Measurements from ENCODE around the gene SYNRG. TPM values are rescaled to one million over a fixed set of nuclear protein-coding genes. Genes with fewer than 3 reads are reported as not detected.

Gene SYNRG
- total RNA-seq, 1 experiment from 2014 or later, result 40.5 TPM

DNA sequence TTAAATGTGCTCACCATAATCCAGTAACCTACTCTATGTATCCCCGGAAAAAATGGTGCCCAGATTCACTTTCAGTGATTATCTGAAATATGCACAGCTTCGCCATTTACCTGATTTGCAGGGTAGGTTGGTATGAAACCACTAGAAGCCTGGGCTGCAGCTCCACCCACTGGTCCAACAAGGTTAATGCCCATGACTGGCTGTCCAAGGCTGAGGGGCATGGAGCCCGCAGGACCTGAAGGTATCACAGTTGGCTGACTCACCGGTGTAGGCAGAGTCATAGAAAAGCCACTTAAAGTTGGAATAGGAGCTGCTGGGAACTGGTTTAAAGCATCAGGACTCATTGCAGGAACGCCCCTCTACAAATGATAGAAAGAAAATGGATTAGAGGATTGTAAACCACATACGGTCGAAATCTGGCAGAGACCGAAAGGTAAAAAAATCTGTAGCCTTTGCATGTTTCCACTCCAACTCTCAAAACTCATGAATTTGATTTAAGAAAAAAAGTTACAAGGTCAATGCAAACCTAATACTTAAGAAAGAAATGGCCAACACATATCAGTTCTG, 38.6 kb downstream of the SYNRG start:
- intact Hi-C loops (cut with micrococcal nuclease; ENCODE audit: unreplicated experiment), result loop anchor here (1.0 kb wide), 1 partner anchor 43 kb away; no protein-coding TSS in a partner anchor
- no peaks in the 10 kb centered on the region for H3K9me3 ChIP-seq
- no peaks in the 10 kb centered on the region for H3K36me3 ChIP-seq (ENCODE audit: control insufficient read depth, insufficient read depth, low read length)
- Mint-ChIP-seq H3K36me3 (ENCODE audit: insufficient read depth, unreplicated experiment) (peaks cover 64% of the 10 kb centered on the region), H3K27ac (ENCODE audit: unreplicated experiment) (no peak overlapping the region), H3K27me3 (ENCODE audit: insufficient read depth, unreplicated experiment) (no peaks in the 10 kb centered on the region), H3K4me1 (ENCODE audit: low read depth, unreplicated experiment) (no peaks in the 10 kb centered on the region), H3K4me3 (ENCODE audit: unreplicated experiment) (no peak overlapping the region), H3K9me3 (ENCODE audit: unreplicated experiment) (no peaks in the 10 kb centered on the region)
- DNase-seq, result peak; percentile 71 to 72
- ChIA-PET POLR2A (no interaction called here), CTCF (interaction anchor here (0.5 to 2.2 kb wide), 3 partner anchors 23 to 79 kb away, joined by 4 to 25 read pairs (median 4); no protein-coding TSS in a partner anchor)
- H3K27me3 ChIP-seq (replicated peaks; ENCODE audit: control insufficient read depth, insufficient read depth, low read length), result no peaks in the 10 kb centered on the region
- TF ChIP-seq, protein P1, sequence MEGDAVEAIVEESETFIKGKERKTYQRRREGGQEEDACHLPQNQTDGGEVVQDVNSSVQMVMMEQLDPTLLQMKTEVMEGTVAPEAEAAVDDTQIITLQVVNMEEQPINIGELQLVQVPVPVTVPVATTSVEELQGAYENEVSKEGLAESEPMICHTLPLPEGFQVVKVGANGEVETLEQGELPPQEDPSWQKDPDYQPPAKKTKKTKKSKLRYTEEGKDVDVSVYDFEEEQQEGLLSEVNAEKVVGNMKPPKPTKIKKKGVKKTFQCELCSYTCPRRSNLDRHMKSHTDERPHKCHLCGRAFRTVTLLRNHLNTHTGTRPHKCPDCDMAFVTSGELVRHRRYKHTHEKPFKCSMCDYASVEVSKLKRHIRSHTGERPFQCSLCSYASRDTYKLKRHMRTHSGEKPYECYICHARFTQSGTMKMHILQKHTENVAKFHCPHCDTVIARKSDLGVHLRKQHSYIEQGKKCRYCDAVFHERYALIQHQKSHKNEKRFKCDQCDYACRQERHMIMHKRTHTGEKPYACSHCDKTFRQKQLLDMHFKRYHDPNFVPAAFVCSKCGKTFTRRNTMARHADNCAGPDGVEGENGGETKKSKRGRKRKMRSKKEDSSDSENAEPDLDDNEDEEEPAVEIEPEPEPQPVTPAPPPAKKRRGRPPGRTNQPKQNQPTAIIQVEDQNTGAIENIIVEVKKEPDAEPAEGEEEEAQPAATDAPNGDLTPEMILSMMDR (IDR thresholded peaks at IDR 0.05; ENCODE audit: insufficient read depth in 1 of 2, low read depth in 1 of 2, low read length in 1 of 2, severe bottlenecking in 1 of 2, unreplicated experiment in 1 of 2), result peak; percentile 40 to 72
- no peaks in the 10 kb centered on the region for H3K4me1 ChIP-seq
- no peak overlapping the region for H3K4me3 ChIP-seq (ENCODE audit: low read depth, low read length)
- BruUV-seq (replicated peaks), result no TSS peak

DNA sequence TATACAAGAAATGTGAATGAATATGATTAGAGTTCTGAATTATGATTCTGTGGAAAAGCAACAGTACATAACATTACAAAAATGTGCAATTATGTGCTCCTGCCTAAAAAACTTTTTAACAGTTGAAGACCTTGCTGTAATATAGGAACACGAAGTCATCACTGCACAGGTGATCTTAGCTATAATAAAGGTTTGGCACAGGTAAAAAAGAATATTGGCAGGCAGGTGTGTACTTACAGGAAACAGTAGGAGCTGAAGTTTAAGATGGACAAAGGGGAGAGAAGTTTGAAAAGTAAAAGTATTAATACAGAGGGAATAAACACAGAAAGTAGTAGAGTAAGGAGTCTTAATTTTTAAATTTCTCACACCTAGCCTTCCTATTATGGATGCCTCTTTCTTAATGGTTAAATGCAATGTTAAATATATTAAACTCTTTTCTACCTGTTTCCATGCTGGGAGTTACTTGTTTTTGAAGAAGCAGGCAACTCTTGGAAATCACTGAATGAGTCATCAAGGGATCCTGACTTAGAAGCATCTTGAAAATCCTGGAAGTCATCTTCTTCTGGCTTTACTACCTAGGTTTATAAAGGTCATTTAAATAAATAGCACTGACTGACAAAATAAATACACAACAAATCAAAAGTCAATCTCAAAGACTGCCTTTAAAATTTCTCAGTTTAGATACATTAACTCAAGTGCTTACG, 40.7 kb downstream of the SYNRG start:
- H3K27me3 Mint-ChIP-seq (ENCODE audit: insufficient read depth, unreplicated experiment), result no peaks in the 10 kb centered on the region
- TF ChIP-seq, protein P1 (IDR thresholded peaks at IDR 0.05; ENCODE audit: insufficient read depth in 1 of 2, low read depth in 1 of 2, low read length in 1 of 2, severe bottlenecking in 1 of 2, unreplicated experiment in 1 of 2), result no peak
- H3K4me3 ChIP-seq (ENCODE audit: low read depth, low read length), result no peak overlapping the region
- no peak overlapping the region for H3K27ac Mint-ChIP-seq (ENCODE audit: unreplicated experiment)
- H3K36me3 Mint-ChIP-seq (ENCODE audit: insufficient read depth, unreplicated experiment), result peaks cover 55% of the 10 kb centered on the region
- no peaks in the 10 kb centered on the region for H3K36me3 ChIP-seq (ENCODE audit: control insufficient read depth, insufficient read depth, low read length)
- ChIA-PET CTCF (interaction anchor here (0.6 to 2.2 kb wide), 3 partner anchors 41 to 1104 kb away, joined by 4 to 25 read pairs (median 4); no protein-coding TSS in a partner anchor), POLR2A (no interaction called here)
- no peaks in the 10 kb centered on the region for H3K9me3 ChIP-seq
- no peaks in the 10 kb centered on the region for H3K4me1 Mint-ChIP-seq (ENCODE audit: low read depth, unreplicated experiment)
- intact Hi-C loops (cut with micrococcal nuclease; ENCODE audit: unreplicated experiment), result no loop called here
- no peak for DNase-seq
- no peaks in the 10 kb centered on the region for H3K9me3 Mint-ChIP-seq (ENCODE audit: unreplicated experiment)
- BruUV-seq (replicated peaks), result no TSS peak
- H3K27me3 ChIP-seq (replicated peaks; ENCODE audit: control insufficient read depth, insufficient read depth, low read length), result no peaks in the 10 kb centered on the region
- H3K4me1 ChIP-seq, result no peaks in the 10 kb centered on the region
- no peak overlapping the region for H3K4me3 Mint-ChIP-seq (ENCODE audit: unreplicated experiment)

DNA sequence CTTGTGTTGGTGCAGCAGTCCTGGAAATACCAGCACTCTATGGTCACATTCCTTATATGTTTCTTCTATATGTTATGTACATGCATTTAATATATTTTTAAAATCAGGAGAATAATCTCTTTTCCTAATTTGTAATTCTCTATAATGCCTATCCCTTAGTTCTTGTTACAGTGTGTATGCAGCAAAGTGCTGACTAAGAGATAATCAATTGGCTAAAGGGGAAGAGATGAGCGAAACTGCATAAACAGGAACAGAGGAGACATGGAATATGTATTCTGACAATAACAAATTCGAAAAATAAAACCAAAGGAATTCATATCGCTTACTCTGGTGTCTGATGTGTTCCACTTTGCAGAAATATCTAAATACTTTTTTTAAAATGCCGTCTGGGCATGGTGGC, 41.7 kb downstream of the SYNRG start:
- POLR2A ChIA-PET, result no interaction called here
- Mint-ChIP-seq H3K9me3 (ENCODE audit: unreplicated experiment) (no peaks in the 10 kb centered on the region), H3K36me3 (ENCODE audit: insufficient read depth, unreplicated experiment) (peaks cover 49% of the 10 kb centered on the region), H3K4me1 (ENCODE audit: low read depth, unreplicated experiment) (no peaks in the 10 kb centered on the region), H3K4me3 (ENCODE audit: unreplicated experiment) (no peak overlapping the region), H3K27ac (ENCODE audit: unreplicated experiment) (no peak overlapping the region), H3K27me3 (ENCODE audit: insufficient read depth, unreplicated experiment) (no peaks in the 10 kb centered on the region)
- BruUV-seq (replicated peaks), result no TSS peak
- Histone ChIP-seq H3K36me3 (ENCODE audit: control insufficient read depth, insufficient read depth, low read length) (no peaks in the 10 kb centered on the region), H3K27me3 (replicated peaks; ENCODE audit: control insufficient read depth, insufficient read depth, low read length) (no peaks in the 10 kb centered on the region), H3K4me1 (no peaks in the 10 kb centered on the region), H3K4me3 (ENCODE audit: low read depth, low read length) (no peak overlapping the region), H3K9me3 (no peaks in the 10 kb centered on the region)
- TF ChIP-seq, protein P1 (IDR thresholded peaks at IDR 0.05; ENCODE audit: insufficient read depth in 1 of 2, low read depth in 1 of 2, low read length in 1 of 2, severe bottlenecking in 1 of 2, unreplicated experiment in 1 of 2), result no peak
- CTCF ChIA-PET, result no interaction called here
- intact Hi-C loops (cut with micrococcal nuclease; ENCODE audit: unreplicated experiment), result no loop called here
- no peak for DNase-seq

Measured in Caco-2 (cell line).